ENCODE data around the gene PHACTR3.

PHACTR3 gene

GRCh38 chr20:59648466-59649070 is 44.2 kb downstream of the PHACTR3 start:
- DNase-seq (ENCODE audit: low spot score) = no peak

GRCh38 chr20:59650418-59650817 is 46.1 kb downstream of the PHACTR3 start:
- DNase-seq (ENCODE audit: low spot score) = no peak

DNA sequence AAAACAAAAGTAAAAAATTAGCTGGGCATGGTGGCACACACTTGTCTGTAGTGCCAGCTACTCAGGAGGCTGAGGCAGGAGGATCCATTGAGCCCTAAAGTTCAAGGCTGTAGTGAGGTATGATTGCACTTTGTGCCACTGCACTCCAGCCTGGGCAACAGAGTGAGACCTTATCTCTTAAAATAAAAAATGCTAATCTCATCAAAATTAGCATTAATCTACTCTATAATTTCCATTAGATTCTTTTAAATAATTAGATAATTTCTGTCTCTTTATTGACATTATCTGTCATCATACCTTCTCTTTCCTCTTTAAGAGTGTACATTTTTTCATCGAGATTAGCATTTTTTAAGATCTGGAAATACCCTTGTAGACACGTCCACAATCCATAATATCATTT is 48.0 kb downstream of the PHACTR3 start:
- no peak for DNase-seq (ENCODE audit: low spot score)

- DNase-seq (ENCODE audit: low spot score) = no peak
These were observed 52.1 kb downstream of the PHACTR3 start for GRCh38 chr20:59656417-59656816.

DNA sequence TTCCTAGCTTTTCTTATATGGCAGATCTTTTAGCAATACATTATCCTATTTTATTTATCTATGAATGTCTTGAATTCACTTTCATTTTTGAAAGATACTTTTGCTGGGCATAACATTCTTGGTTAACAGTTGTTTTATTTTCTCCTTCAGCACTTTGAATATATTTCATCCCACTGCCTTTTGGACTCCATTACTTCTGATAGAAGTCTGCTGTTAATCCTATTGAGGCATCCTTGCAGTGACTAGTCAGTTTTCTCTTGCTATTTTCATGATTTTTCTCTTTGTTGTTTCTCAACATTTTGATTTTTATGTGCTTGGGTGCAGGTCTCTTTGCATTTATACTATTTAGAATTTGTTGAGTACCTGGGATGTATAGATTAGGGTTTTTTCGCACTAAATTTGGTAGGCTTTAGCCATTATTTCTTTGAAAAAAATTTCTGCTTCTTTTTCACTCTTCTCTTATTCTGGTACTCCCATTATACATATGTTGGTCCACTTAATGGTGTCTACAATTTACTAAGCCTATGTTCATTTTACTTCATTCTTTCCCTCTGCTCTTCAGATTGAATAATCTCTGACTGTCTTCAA is 53.2 kb downstream of the PHACTR3 start:
- DNase-seq (ENCODE audit: low spot score) = no peak

- DNase-seq (ENCODE audit: low spot score) = no peak
These were observed 56.1 kb downstream of the PHACTR3 start for GRCh38 chr20:59660471-59660870.

DNA sequence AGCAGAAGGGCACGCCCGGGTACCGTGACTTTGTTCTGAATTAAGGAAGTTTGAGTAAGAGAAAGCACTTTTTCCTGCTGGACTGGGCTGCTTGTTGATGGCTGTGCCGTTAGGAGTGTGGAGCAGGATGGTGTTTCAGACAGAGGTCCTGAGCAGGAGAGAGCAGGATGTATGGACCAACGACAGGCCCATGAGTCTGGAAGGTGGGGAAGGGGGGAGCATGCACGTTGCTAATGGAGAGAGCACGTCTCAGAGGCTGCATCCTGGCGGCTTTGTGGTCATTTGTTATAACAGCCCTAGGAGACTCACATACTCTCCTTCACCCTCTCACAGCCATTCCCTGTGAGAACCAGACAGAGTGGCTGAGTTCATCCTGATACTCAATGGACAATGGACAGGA is 56.8 kb downstream of the PHACTR3 start:
- DNase-seq (ENCODE audit: low spot score) = no peak

GRCh38 chr20:59661621-59662020 is 57.3 kb downstream of the PHACTR3 start:
- no peak for DNase-seq (ENCODE audit: low spot score)

DNA sequence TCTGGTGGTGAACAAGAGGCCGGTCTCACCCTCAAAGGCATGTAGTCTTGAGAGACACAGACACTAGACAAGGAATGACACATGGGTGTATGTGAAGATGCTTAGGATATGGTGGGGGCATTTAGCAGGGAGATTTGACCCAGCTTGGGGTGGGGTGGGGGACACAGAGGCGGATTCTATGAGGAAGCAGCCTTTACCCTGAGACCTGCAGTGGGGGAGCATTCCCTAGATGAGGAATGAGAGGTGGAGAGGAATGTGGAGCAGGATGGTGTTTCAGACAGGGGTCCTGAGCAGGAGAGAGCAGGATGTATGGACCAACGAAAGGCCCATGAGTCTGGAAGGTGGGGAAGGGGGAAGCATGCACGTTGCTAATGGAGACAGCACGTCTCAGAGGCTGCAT is 57.8 kb downstream of the PHACTR3 start:
- DNase-seq (ENCODE audit: low spot score) = no peak

DNA sequence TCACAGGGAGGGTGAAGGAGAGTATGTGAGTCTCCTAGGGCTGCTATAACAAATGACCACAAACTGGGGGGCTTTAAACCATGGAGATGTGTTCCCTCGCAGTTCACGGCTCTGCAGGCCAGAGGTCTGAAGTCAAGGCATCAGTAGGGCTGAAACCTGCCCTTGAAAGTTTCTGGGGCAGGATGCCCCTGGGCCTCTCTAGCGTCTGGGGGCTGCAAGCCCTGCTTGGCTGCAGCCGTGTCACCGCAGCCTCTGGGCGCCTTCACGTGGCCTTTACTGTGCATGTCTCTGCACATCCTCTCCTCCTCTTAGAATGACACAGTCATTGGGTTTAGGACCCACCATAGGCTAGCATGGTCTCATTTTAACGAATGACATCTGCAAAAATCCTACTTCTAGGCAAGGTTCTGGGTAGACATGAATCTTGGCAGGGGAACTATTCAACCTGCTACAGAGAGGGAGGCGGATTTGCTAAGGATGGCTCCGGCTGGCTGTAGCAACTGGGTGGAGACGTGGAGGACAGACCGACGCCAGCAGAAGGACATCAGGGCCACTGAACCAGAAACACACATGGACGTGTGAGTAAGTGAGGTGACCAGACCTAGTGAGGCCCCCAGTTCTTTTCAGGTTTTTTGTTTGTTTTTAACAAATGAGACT is 58.6 kb downstream of the PHACTR3 start:
- no peak for DNase-seq (ENCODE audit: low spot score)

GRCh38 chr20:59663513-59664060 is 59.2 kb downstream of the PHACTR3 start:
- DNase-seq (ENCODE audit: low spot score) = no peak

- DNase-seq (ENCODE audit: low spot score) = no peak
These were observed 60.1 kb downstream of the PHACTR3 start for GRCh38 chr20:59664421-59664941.

GRCh38 chr20:59665656-59666555 is 61.6 kb downstream of the PHACTR3 start:
- no peak for DNase-seq (ENCODE audit: low spot score)

GRCh38 chr20:59666586-59666985 is 62.2 kb downstream of the PHACTR3 start:
- no peak for DNase-seq (ENCODE audit: low spot score)

DNA sequence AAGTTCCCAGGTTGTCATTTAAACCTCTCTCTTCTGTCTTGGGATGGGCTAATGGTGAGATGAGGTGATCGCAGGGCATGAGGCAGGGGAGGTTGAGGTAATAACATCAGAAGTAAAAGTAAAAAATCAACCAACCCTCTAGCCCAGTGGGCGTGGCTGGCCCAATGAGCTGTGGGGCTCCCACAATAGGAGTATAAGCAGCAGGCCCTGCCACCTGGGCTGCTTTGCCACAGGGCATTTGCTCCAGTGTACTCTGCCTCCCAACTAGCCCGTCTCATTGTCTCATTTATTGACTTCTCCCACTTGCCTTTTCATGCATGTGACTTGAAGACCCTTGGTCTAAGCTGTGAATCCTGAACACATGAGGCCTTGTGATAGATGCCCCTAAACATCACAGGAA is 62.8 kb downstream of the PHACTR3 start:
- no peak for DNase-seq (ENCODE audit: low spot score)

GRCh38 chr20:59667981-59668515 is 63.7 kb downstream of the PHACTR3 start:
- DNase-seq (ENCODE audit: low spot score) = no peak

GRCh38 chr20:59668926-59669850 is 64.8 kb downstream of the PHACTR3 start:
- DNase-seq (ENCODE audit: low spot score) = no peak

DNA sequence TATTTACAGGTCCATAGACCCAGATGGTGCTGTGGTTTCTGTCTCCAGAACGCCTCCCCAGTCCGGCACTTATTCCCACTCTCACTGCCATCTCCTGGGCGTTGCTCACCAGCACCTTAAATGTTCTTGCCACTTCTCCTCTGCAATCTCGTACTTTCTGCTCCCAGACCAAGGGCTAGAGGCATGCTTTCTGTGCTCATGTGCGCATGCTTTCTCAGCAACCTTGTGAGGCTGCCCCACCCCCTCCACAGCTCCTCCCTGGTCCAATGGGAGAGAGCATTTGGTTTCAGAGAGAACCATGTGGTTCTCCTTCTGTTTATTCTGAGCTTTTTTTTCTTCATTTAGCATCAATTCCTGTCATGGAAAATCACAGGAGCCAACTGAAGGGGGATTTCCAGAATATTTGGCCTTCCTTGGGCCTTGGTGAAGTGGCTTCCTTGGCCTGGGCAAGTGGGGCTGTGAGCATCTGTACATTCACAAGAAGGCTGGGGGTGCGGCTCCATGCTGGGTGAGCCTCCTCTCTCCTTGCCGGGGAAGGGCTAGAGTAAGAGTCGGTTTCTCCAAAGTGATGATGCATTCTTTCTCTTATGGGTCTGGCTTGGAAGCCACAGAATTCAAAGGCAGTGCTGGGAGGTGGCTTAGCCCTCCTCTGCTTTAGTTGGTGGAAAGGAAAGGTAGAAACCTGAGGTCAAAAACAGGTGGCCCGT is 66.6 kb downstream of the PHACTR3 start:
- no peak for DNase-seq (ENCODE audit: low spot score)

- DNase-seq (ENCODE audit: low spot score) = no peak
These were observed 67.5 kb downstream of the PHACTR3 start for GRCh38 chr20:59671661-59672471.
